ENCODE data around the gene STEAP3. TPM values are rescaled to one million over a fixed set of nuclear protein-coding genes. Genes with fewer than 3 reads are reported as not detected.

STEAP3 gene
- total and polyA plus RNA-seq, 2 donors (not counting 1 experiment from before 2014, with no cell fraction given) = 13.7 to 28.4 TPM

- H3K4me3 ChIP-seq (replicated peaks in 1 of 4; ENCODE audit: control extremely low read depth in 1 of 4, insufficient read depth in 1 of 4, low read depth in 3 of 4, low read length in 4 of 4) = peak overlapping the region in 1 of 4 experiments; percentile 40
- no peak for DNase-seq (ENCODE audit: low read depth in 2 of 2)
- TF ChIP-seq EZH2 (IDR thresholded peaks at IDR 0.05; ENCODE audit: low read length, missing control alignments) = no peak
- no peaks in the 10 kb centered on the region for H3K4me1 ChIP-seq (ENCODE audit: control insufficient read depth, extremely low read depth, insufficient read depth, low read length)
- no peak overlapping the region for H3K27ac ChIP-seq (ENCODE audit: insufficient read depth, low read length)
- no peaks in the 10 kb centered on the region for H3K36me3 ChIP-seq (ENCODE audit: control insufficient read depth, insufficient read depth, low read length)
- H2AFZ ChIP-seq (ENCODE audit: low read length) = no peak overlapping the region
- no peaks in the 10 kb centered on the region for H3K9me3 ChIP-seq (ENCODE audit: control insufficient read depth, insufficient read depth, low read depth, low read length)
- H4K20me1 ChIP-seq (ENCODE audit: control insufficient read depth, extremely low read depth, insufficient read depth, low read length) = no peaks in the 10 kb centered on the region
- no peaks in the 10 kb centered on the region for H3K27me3 ChIP-seq (ENCODE audit: control insufficient read depth, insufficient read depth, low read length)
- H3K4me2 ChIP-seq (ENCODE audit: extremely low read depth, insufficient read depth, low read length) = peak overlapping the region; percentile 78
- H3K79me2 ChIP-seq (ENCODE audit: control insufficient read depth, insufficient read depth, low read length) = no peaks in the 10 kb centered on the region
- no peak overlapping the region for H3K9ac ChIP-seq (ENCODE audit: insufficient read depth, low read length)
Observed at GRCh38 chr2:119305497-119306195, 82.0 kb downstream of the STEAP3 start.

- Histone ChIP-seq H3K27ac (ENCODE audit: insufficient read depth, low read length) (no peak overlapping the region), H3K4me3 (replicated peaks in 1 of 4; ENCODE audit: control extremely low read depth in 1 of 4, insufficient read depth in 1 of 4, low read depth in 3 of 4, low read length in 4 of 4) (peak overlapping the region in 3 of 4 experiments; percentile 7 to 40 (median 13)), H3K27me3 (ENCODE audit: control insufficient read depth, insufficient read depth, low read length) (no peaks in the 10 kb centered on the region), H3K79me2 (ENCODE audit: control insufficient read depth, insufficient read depth, low read length) (no peaks in the 10 kb centered on the region), H4K20me1 (ENCODE audit: control insufficient read depth, extremely low read depth, insufficient read depth, low read length) (no peaks in the 10 kb centered on the region), H2AFZ (ENCODE audit: low read length) (peak overlapping the region; percentile 46), H3K9ac (ENCODE audit: insufficient read depth, low read length) (no peak overlapping the region), H3K4me1 (ENCODE audit: control insufficient read depth, extremely low read depth, insufficient read depth, low read length) (no peaks in the 10 kb centered on the region), H3K9me3 (ENCODE audit: control insufficient read depth, insufficient read depth, low read depth, low read length) (no peaks in the 10 kb centered on the region), H3K4me2 (ENCODE audit: extremely low read depth, insufficient read depth, low read length) (peak overlapping the region; percentile 78), H3K36me3 (ENCODE audit: control insufficient read depth, insufficient read depth, low read length) (no peaks in the 10 kb centered on the region)
- no peak for DNase-seq (ENCODE audit: low read depth in 2 of 2)
- TF ChIP-seq, protein P1, sequence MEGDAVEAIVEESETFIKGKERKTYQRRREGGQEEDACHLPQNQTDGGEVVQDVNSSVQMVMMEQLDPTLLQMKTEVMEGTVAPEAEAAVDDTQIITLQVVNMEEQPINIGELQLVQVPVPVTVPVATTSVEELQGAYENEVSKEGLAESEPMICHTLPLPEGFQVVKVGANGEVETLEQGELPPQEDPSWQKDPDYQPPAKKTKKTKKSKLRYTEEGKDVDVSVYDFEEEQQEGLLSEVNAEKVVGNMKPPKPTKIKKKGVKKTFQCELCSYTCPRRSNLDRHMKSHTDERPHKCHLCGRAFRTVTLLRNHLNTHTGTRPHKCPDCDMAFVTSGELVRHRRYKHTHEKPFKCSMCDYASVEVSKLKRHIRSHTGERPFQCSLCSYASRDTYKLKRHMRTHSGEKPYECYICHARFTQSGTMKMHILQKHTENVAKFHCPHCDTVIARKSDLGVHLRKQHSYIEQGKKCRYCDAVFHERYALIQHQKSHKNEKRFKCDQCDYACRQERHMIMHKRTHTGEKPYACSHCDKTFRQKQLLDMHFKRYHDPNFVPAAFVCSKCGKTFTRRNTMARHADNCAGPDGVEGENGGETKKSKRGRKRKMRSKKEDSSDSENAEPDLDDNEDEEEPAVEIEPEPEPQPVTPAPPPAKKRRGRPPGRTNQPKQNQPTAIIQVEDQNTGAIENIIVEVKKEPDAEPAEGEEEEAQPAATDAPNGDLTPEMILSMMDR (conservative IDR thresholded peaks at IDR 0.05 in 1 of 2, IDR thresholded peaks at IDR 0.05 in 1 of 2; ENCODE audit: low read depth in 1 of 2, low read length in 2 of 2) = no peak
- no peak for TF ChIP-seq EZH2 (IDR thresholded peaks at IDR 0.05; ENCODE audit: low read length, missing control alignments)
Observed at GRCh38 chr2:119306196-119306590, 82.6 kb downstream of the STEAP3 start.

GRCh38 chr2:119307419-119308140, 83.9 kb downstream of the STEAP3 start:
- Histone ChIP-seq H3K4me1 (ENCODE audit: control insufficient read depth, extremely low read depth, insufficient read depth, low read length) (no peaks in the 10 kb centered on the region), H4K20me1 (ENCODE audit: control insufficient read depth, extremely low read depth, insufficient read depth, low read length) (no peaks in the 10 kb centered on the region), H3K4me2 (ENCODE audit: extremely low read depth, insufficient read depth, low read length) (no peak overlapping the region), H2AFZ (ENCODE audit: low read length) (no peak overlapping the region), H3K36me3 (ENCODE audit: control insufficient read depth, insufficient read depth, low read length) (no peaks in the 10 kb centered on the region), H3K27me3 (ENCODE audit: control insufficient read depth, insufficient read depth, low read length) (no peaks in the 10 kb centered on the region), H3K9ac (ENCODE audit: insufficient read depth, low read length) (no peak overlapping the region), H3K4me3 (replicated peaks in 1 of 4; ENCODE audit: control extremely low read depth in 1 of 4, insufficient read depth in 1 of 4, low read depth in 3 of 4, low read length in 4 of 4) (no peak overlapping the region), H3K27ac (ENCODE audit: insufficient read depth, low read length) (no peak overlapping the region), H3K9me3 (ENCODE audit: control insufficient read depth, insufficient read depth, low read depth, low read length) (no peaks in the 10 kb centered on the region), H3K79me2 (ENCODE audit: control insufficient read depth, insufficient read depth, low read length) (no peaks in the 10 kb centered on the region)
- TF ChIP-seq, protein P1 (conservative IDR thresholded peaks at IDR 0.05 in 1 of 2, IDR thresholded peaks at IDR 0.05 in 1 of 2; ENCODE audit: low read depth in 1 of 2, low read length in 2 of 2) = no peak
- TF ChIP-seq EZH2 (IDR thresholded peaks at IDR 0.05; ENCODE audit: low read length, missing control alignments) = no peak
- no peak for DNase-seq (ENCODE audit: low read depth in 2 of 2)

All from fibroblast of lung (primary cell).